Measurements from ENCODE around the gene CHCHD3.

The CHCHD3 gene

GRCh38 chr7:132768099-132768498 lies 313.8 kb downstream of the CHCHD3 start:
- H3K27me3 ChIP-seq (replicated peaks; ENCODE audit: control insufficient read depth, insufficient read depth, low read length), result peaks cover 11% of the 10 kb centered on the region
- no peaks in the 10 kb centered on the region for H3K36me3 ChIP-seq (ENCODE audit: control insufficient read depth, insufficient read depth, low read length, severe bottlenecking)

GRCh38 chr7:132767378-132767777 lies 314.5 kb downstream of the CHCHD3 start:
- no peak for DNase-seq (ENCODE audit: low read depth)
- H3K9ac ChIP-seq (ENCODE audit: low read length), result no peak overlapping the region
- peaks cover 11% of the 10 kb centered on the region for H3K27me3 ChIP-seq (replicated peaks; ENCODE audit: control insufficient read depth, insufficient read depth, low read length)
- H3K9me3 ChIP-seq (ENCODE audit: control insufficient read depth, low read length), result peaks cover 5% of the 10 kb centered on the region
- no peak overlapping the region for H3K4me3 ChIP-seq (ENCODE audit: low read length)
- no peaks in the 10 kb centered on the region for H3K4me1 ChIP-seq (ENCODE audit: control insufficient read depth, insufficient read depth, low read length)
- no peaks in the 10 kb centered on the region for H3K36me3 ChIP-seq (ENCODE audit: control insufficient read depth, insufficient read depth, low read length, severe bottlenecking)

More at GRCh38 chr7:132768099-132768498, 313.8 kb downstream of the CHCHD3 start:
- DNase-seq (ENCODE audit: low read depth), result no peak
- Histone ChIP-seq H3K4me1 (ENCODE audit: control insufficient read depth, insufficient read depth, low read length) (peaks cover under 1% of the 10 kb centered on the region), H3K9ac (ENCODE audit: low read length) (no peak overlapping the region), H3K4me3 (ENCODE audit: low read length) (no peak overlapping the region), H3K9me3 (ENCODE audit: control insufficient read depth, low read length) (peaks cover 5% of the 10 kb centered on the region)

GRCh38 chr7:132766660-132767059 lies 315.2 kb downstream of the CHCHD3 start:
- Histone ChIP-seq H3K27me3 (replicated peaks; ENCODE audit: control insufficient read depth, insufficient read depth, low read length) (peaks cover 11% of the 10 kb centered on the region), H3K4me1 (ENCODE audit: control insufficient read depth, insufficient read depth, low read length) (no peaks in the 10 kb centered on the region), H3K36me3 (ENCODE audit: control insufficient read depth, insufficient read depth, low read length, severe bottlenecking) (no peaks in the 10 kb centered on the region), H3K9ac (ENCODE audit: low read length) (no peak overlapping the region), H3K9me3 (ENCODE audit: control insufficient read depth, low read length) (peaks cover 5% of the 10 kb centered on the region), H3K4me3 (ENCODE audit: low read length) (no peak overlapping the region)
- DNase-seq (ENCODE audit: low read depth), result no peak

GRCh38 chr7:132765861-132766260 lies 316.0 kb downstream of the CHCHD3 start:
- Histone ChIP-seq H3K9me3 (ENCODE audit: control insufficient read depth, low read length) (peaks cover 5% of the 10 kb centered on the region), H3K4me3 (ENCODE audit: low read length) (no peak overlapping the region), H3K27me3 (replicated peaks; ENCODE audit: control insufficient read depth, insufficient read depth, low read length) (peaks cover 11% of the 10 kb centered on the region), H3K9ac (ENCODE audit: low read length) (no peak overlapping the region), H3K36me3 (ENCODE audit: control insufficient read depth, insufficient read depth, low read length, severe bottlenecking) (no peaks in the 10 kb centered on the region), H3K4me1 (ENCODE audit: control insufficient read depth, insufficient read depth, low read length) (no peaks in the 10 kb centered on the region)
- DNase-seq (ENCODE audit: low read depth), result no peak

- peaks cover 11% of the 10 kb centered on the region for H3K27me3 ChIP-seq (replicated peaks; ENCODE audit: control insufficient read depth, insufficient read depth, low read length)
- DNase-seq (ENCODE audit: low read depth), result no peak
- H3K4me3 ChIP-seq (ENCODE audit: low read length), result no peak overlapping the region
- peaks cover 5% of the 10 kb centered on the region for H3K9me3 ChIP-seq (ENCODE audit: control insufficient read depth, low read length)
- H3K4me1 ChIP-seq (ENCODE audit: control insufficient read depth, insufficient read depth, low read length), result peaks cover 3% of the 10 kb centered on the region
- no peak overlapping the region for H3K9ac ChIP-seq (ENCODE audit: low read length)
- no peaks in the 10 kb centered on the region for H3K36me3 ChIP-seq (ENCODE audit: control insufficient read depth, insufficient read depth, low read length, severe bottlenecking)
Measured at GRCh38 chr7:132764762-132765161, 317.1 kb downstream of the CHCHD3 start.

GRCh38 chr7:132760866-132761265 lies 321.0 kb downstream of the CHCHD3 start:
- H3K4me3 ChIP-seq (ENCODE audit: low read length), result no peak overlapping the region
- no peaks in the 10 kb centered on the region for H3K9me3 ChIP-seq (ENCODE audit: control insufficient read depth, low read length)
- DNase-seq (ENCODE audit: low read depth), result no peak
- H3K4me1 ChIP-seq (ENCODE audit: control insufficient read depth, insufficient read depth, low read length), result peaks cover 3% of the 10 kb centered on the region
- peaks cover 2% of the 10 kb centered on the region for H3K27me3 ChIP-seq (replicated peaks; ENCODE audit: control insufficient read depth, insufficient read depth, low read length)
- H3K9ac ChIP-seq (ENCODE audit: low read length), result no peak overlapping the region
- no peaks in the 10 kb centered on the region for H3K36me3 ChIP-seq (ENCODE audit: control insufficient read depth, insufficient read depth, low read length, severe bottlenecking)

GRCh38 chr7:132760244-132760623 lies 321.7 kb downstream of the CHCHD3 start:
- DNase-seq (ENCODE audit: low read depth), result peak; percentile 18
- no peaks in the 10 kb centered on the region for H3K27me3 ChIP-seq (replicated peaks; ENCODE audit: control insufficient read depth, insufficient read depth, low read length)
- H3K9me3 ChIP-seq (ENCODE audit: control insufficient read depth, low read length), result no peaks in the 10 kb centered on the region
- no peak overlapping the region for H3K9ac ChIP-seq (ENCODE audit: low read length)
- H3K4me3 ChIP-seq (ENCODE audit: low read length), result no peak overlapping the region
- H3K36me3 ChIP-seq (ENCODE audit: control insufficient read depth, insufficient read depth, low read length, severe bottlenecking), result no peaks in the 10 kb centered on the region
- H3K4me1 ChIP-seq (ENCODE audit: control insufficient read depth, insufficient read depth, low read length), result peaks cover 3% of the 10 kb centered on the region

- H3K27me3 ChIP-seq (replicated peaks; ENCODE audit: control insufficient read depth, insufficient read depth, low read length), result no peaks in the 10 kb centered on the region
- no peak for DNase-seq (ENCODE audit: low read depth)
- no peaks in the 10 kb centered on the region for H3K9me3 ChIP-seq (ENCODE audit: control insufficient read depth, low read length)
- H3K9ac ChIP-seq (ENCODE audit: low read length), result no peak overlapping the region
- H3K36me3 ChIP-seq (ENCODE audit: control insufficient read depth, insufficient read depth, low read length, severe bottlenecking), result no peaks in the 10 kb centered on the region
- peaks cover 3% of the 10 kb centered on the region for H3K4me1 ChIP-seq (ENCODE audit: control insufficient read depth, insufficient read depth, low read length)
- no peak overlapping the region for H3K4me3 ChIP-seq (ENCODE audit: low read length)
Measured at GRCh38 chr7:132759482-132760243, 322.2 kb downstream of the CHCHD3 start.

GRCh38 chr7:132758986-132759385 lies 322.9 kb downstream of the CHCHD3 start:
- no peak for DNase-seq (ENCODE audit: low read depth)
- H3K9me3 ChIP-seq (ENCODE audit: control insufficient read depth, low read length), result no peaks in the 10 kb centered on the region
- no peak overlapping the region for H3K4me3 ChIP-seq (ENCODE audit: low read length)
- no peak overlapping the region for H3K9ac ChIP-seq (ENCODE audit: low read length)
- H3K27me3 ChIP-seq (replicated peaks; ENCODE audit: control insufficient read depth, insufficient read depth, low read length), result no peaks in the 10 kb centered on the region
- no peaks in the 10 kb centered on the region for H3K36me3 ChIP-seq (ENCODE audit: control insufficient read depth, insufficient read depth, low read length, severe bottlenecking)
- H3K4me1 ChIP-seq (ENCODE audit: control insufficient read depth, insufficient read depth, low read length), result peaks cover 3% of the 10 kb centered on the region

GRCh38 chr7:132757783-132758182 lies 324.1 kb downstream of the CHCHD3 start:
- DNase-seq (ENCODE audit: low read depth), result no peak
- Histone ChIP-seq H3K4me1 (ENCODE audit: control insufficient read depth, insufficient read depth, low read length) (peaks cover 3% of the 10 kb centered on the region), H3K4me3 (ENCODE audit: low read length) (no peak overlapping the region), H3K36me3 (ENCODE audit: control insufficient read depth, insufficient read depth, low read length, severe bottlenecking) (no peaks in the 10 kb centered on the region), H3K9me3 (ENCODE audit: control insufficient read depth, low read length) (no peaks in the 10 kb centered on the region), H3K27me3 (replicated peaks; ENCODE audit: control insufficient read depth, insufficient read depth, low read length) (no peaks in the 10 kb centered on the region), H3K9ac (ENCODE audit: low read length) (no peak overlapping the region)

GRCh38 chr7:132756484-132756990 lies 325.4 kb downstream of the CHCHD3 start:
- Histone ChIP-seq H3K27me3 (replicated peaks; ENCODE audit: control insufficient read depth, insufficient read depth, low read length) (no peaks in the 10 kb centered on the region), H3K9me3 (ENCODE audit: control insufficient read depth, low read length) (no peaks in the 10 kb centered on the region), H3K4me1 (ENCODE audit: control insufficient read depth, insufficient read depth, low read length) (peaks cover 3% of the 10 kb centered on the region), H3K4me3 (ENCODE audit: low read length) (no peak overlapping the region), H3K9ac (ENCODE audit: low read length) (no peak overlapping the region), H3K36me3 (ENCODE audit: control insufficient read depth, insufficient read depth, low read length, severe bottlenecking) (no peaks in the 10 kb centered on the region)
- no peak for DNase-seq (ENCODE audit: low read depth)
